Suppressor macrophage treated with lipopolysaccharide for 1 hour (primary cell): Measurements from ENCODE around the gene C1orf232.

ENCODE experiments used
- DNase-seq, 3 donors: peaks; one replicate each; pipeline ENCODE4 v3.0.0-alpha.2; 2020 to 2022

The C1orf232 gene

GRCh38 chr1:26168410-26169197, at the start of gene C1orf232:
TSS of gene C1orf232 (minus strand) at chr1:26168963. CDS start at chr1:26168499, 464 bp downstream.
- no peak for DNase-seq

DNA sequence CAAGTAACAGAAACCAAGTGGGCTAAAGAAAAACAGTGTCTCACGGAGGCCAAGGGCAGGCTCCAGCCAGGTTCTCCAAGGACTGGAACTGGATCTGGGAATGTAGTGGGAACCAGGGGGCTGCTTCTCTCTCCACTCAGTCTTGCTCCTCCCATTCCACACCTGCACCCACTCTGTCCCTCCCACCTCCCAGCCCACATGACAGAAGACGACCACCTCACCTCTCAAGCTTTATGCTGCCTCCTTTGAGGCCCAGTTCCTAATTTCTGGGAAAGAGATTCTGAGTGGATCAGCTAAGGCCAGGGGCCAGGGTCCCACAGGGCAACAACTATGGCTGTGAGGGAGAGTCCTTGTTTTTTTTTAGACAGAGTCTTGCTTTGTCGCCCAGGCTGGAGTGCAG, 46.5 kb upstream of the C1orf232 start:
- no peak for DNase-seq

- DNase-seq: no peak
These were observed 44.7 kb upstream of the C1orf232 start for GRCh38 chr1:26213335-26213905.

GRCh38 chr1:26212726-26213125, 44.0 kb upstream of the C1orf232 start:
- DNase-seq: no peak

- no peak for DNase-seq
These were observed 41.5 kb upstream of the C1orf232 start for GRCh38 chr1:26210147-26210870.

DNA sequence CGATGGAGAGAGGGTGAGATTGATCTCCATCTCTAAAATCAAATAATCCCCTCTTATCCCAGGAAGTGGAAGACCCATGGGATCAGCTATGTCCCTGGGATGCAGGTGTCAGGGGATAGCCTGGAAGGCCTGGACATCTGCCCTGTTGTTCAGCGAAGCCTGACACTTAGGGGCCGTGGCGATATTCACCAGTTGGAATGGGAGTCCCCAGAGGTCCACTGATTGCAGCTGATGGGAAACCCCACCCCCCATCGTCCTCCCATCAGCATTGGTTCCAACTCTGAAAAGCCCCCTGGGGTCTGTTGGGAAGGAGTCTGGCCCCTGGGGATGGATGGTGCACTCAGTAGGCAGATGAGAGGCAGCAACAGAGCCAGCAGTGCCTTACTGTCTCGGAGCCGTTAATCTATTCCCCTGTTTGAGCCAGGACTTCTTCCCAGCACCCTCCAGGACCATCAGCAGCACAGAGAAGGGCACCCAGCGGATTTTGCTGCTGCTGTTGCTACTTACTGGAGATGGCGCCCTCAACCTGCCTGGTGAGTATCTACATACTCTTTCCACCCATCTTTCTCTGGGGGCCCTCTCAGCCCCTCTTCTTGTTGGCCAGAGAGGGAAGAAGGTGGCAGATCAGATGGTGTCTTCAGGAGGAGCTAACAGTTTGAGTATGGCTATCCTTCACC, 35.0 kb upstream of the C1orf232 start:
- peak in 2 of 3 donors; percentile 6 to 24 for DNase-seq

DNA sequence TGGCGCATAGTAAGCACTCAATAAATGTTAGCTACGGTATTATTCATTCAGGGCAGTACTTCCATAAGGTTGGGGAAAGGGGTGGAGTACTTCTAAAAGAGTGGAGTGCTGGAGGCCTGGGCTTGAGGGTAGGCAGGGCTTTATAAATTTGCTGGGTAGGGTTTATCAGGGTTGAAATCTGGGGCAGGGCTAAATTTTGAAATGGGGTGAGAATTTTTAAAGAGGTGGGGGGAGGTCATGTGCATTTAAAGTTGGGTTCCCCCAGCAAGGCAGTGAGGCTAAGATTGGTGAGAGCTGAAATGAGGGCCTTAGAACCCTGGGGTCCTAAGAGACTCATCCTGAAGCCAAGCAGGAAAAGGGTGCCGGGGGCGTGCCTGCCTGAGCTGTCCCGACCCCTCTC, 31.6 kb upstream of the C1orf232 start:
- no peak for DNase-seq

GRCh38 chr1:26197813-26198212, 29.1 kb upstream of the C1orf232 start:
- no peak for DNase-seq

GRCh38 chr1:26197301-26197700, 28.5 kb upstream of the C1orf232 start:
- no peak for DNase-seq

DNA sequence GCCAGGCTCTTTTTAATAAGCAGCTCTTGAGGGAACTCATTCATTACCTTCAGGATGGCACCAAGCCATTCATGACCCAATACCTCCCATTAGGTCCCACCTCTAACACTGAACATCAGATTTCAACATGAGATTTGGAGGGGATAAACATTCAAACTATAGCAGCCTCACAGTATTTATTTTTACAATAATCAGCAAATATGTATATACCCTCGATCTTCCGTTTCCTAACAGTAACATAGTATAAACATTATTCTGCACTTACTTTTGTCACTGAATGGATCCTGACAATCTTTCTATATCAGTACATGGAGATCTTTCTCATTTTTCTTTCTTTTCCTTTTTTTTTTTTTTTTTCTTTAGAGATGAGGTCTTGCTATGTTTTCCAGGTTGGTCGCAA, 27.0 kb upstream of the C1orf232 start:
- no peak for DNase-seq

- no peak for DNase-seq
These were observed 23.0 kb upstream of the C1orf232 start for GRCh38 chr1:26191739-26192138.

DNA sequence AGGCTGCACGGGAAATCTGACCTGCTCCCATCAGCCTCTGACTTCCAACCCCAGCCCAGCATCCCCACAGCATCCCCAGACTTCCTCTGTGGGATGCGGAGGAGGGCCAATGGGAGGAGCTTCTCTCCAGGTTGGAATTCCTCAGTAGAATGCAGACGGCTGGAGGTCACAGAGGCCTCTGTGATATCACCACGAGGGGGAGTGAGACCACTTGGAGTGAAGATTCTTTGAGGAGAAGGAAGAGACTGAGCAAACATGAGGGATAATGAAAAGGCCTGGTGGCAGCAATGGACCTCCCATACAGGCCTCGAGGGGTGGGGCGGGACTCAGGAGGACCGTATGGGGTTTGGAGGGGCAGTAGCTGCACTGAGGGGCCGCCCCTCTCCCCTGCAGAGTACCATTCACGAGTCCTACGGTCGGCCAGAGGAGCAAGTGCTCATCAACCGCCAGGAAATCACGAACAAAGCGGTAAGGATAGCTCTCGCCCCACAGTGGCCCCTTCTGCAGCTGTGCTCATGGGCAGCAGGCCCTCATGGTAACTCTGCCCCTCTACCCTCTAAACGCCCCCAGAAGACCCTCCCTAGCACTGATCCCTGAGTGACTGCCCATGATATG, 21.7 kb upstream of the C1orf232 start, which contains the start of gene CATSPER4:
CATSPER4 (plus strand) TSS at position 230 of the 615 bp plus-strand sequence; CDS start at position 256, 26 bp downstream.
- DNase-seq: peak; percentile 19 to 31 (median 25)

DNA sequence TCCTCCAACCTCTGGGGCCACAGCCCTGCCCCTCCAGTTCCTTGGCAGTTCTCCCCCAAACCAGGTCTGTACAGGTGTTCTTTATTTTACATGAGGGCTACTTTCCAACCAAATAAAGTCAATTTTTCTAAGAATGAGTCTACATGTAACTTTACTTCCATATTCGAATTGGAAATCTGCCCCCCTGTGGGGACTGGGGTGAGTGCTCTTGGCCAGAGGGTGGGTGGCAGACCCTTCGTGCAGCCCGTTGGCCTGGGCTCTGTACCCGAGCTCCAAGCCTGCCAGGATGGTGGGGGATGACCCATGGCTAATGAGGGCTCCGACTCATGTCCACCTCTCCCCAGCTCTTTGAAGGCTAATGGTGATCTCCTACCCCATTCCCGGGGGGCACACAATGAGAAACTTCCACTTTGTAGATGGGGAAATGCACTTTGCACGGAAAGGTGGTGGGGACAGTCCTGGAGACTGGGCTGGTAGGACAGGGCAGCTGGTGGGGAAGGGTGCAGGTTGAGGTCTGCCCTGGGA, 21.1 kb upstream of the C1orf232 start:
- DNase-seq: no peak

DNA sequence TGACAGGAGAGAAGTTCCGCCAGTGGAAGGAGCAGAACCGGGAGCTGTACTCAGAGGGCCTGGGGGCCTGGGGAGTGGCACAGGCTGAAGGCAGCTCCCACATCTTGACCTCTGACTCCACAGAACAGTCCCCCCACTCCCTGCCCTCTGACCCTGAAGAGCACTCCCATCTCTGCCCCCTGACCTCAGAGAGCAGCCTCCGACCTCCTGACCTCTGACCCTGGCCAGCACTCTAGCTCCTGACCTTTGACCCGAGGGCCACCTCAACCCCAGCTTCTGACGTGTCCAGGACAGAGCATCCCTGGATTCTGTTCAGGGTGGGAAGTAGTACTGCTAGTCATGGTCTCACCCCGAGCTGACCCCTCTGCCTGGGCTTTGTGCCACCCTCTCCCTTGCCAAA, 20.6 kb upstream of the C1orf232 start:
- no peak for DNase-seq

GRCh38 chr1:26188477-26188876, 19.7 kb upstream of the C1orf232 start:
- no peak for DNase-seq

GRCh38 chr1:26187882-26188281, 19.1 kb upstream of the C1orf232 start:
- DNase-seq: no peak

DNA sequence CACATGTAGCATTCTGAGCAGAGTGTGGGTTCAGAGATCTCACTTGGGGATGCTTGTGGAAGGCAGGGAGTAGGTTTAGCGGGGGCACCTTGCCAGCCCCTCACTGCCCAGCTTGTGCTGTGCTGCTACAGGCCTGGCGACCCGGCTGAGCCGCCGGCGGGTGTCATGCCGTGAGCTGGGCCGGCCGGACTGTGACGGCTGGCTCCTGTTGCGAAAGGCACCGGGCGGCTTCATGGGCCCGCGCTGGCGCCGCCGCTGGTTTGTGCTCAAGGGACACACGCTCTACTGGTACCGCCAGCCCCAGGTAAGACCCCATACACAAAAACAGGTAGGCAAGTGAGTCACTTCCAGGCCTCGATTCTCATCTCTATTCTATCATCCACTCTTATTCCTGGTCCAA, 16.1 kb upstream of the C1orf232 start:
- DNase-seq: no peak

- no peak for DNase-seq
These were observed 15.3 kb upstream of the C1orf232 start for GRCh38 chr1:26184086-26184485.

DNA sequence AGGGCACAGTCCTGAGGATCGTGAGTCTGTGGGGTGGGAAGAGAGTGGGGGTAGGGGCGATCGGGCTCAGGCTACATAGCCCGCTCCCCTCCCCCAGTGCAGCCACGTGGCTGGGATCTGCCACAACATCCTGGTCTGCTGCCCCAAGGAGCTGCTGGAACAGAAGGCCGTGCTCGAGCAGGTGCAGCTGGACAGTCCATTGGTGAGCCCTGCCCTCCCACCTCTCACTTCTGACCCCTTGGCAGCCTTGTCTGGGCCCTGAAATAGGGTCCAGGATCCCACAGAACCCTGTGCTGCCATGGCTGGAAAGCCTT, 13.6 kb upstream of the C1orf232 start:
- no peak for DNase-seq

DNA sequence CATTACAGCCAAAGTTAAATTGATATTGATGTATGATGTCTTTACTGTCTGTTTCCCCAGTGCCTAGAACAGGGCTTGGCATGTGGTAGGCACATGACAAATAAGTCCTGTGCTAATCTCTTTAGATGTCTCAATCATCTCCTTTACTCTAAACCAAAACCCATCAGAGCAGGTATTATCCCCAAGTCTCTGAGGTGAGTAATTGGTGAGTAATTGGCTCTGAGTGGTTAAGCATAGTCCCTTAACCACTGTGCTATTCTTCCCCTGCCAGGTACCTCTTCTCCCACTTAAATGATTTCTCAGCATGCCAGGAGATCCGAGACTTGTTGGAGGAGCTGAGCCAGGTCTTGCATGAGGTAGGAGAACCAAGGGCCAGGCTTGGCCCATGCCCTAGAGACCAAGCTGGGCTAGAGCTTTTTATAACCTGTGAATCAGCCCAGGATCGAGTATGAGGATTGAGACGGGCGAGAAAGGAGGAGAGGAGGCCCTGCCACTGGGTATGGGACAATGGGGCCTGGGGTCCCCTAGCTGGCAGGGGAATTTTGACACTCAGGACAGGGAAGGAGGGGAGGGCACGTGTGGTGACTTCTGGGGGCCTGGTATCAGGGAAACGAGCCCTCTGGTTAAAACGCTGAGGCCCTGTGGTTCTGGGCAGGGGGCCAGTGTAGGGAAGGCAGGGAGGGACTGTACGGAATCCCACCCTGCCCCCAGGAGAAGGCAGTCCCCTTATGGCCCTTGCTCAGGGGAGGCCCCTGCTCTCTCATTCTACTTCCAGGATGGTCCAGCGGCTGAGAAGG, 13.0 kb upstream of the C1orf232 start:
- no peak for DNase-seq

DNA sequence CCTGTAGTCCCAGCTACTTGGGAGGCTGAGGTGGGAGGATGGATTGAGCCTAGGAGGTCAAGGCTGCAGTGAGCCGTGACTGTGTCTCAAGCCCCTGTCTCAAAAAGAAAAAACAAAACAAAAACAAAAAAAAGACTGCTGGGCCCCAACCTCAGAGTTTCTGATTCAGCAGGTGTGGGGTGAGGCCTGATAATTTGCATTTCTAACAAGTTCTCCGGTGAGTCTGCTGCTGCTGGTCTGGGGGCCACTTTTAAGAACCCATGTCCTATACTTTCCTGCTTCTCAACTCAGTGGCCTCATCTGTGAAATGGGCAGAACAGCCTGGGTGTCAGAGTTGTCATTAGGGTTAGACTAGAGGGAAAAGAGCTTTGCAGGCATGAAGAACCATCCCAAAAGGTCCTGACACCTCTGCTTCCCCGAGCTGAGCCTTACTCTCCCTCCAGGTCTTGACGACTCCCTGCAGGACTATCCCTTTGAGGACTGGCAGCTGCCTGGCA, 11.3 kb upstream of the C1orf232 start:
- no peak for DNase-seq
